Measurements from ENCODE around the gene SEM1.
A peak's percentile ranks its signal among the peaks of the same experiment; 100 is the strongest.

Gene SEM1

GRCh38 chr7:96694082-96694481, 15.6 kb downstream of the SEM1 start:
- Histone ChIP-seq H3K36me3 (ENCODE audit: control insufficient read depth in 4 of 4, insufficient read depth in 4 of 4, low read length in 3 of 4) (peaks cover 3 to 13% (median 9%) of the 10 kb centered on the region in 4 experiments), H3K4me1 (ENCODE audit: control extremely low read depth in 1 of 4, control insufficient read depth in 4 of 4, insufficient read depth in 4 of 4, low read length in 3 of 4) (peaks cover 0 to 13% (median 6%) of the 10 kb centered on the region in 4 experiments), H3K27ac (ENCODE audit: insufficient read depth in 1 of 2, low read depth in 1 of 2, low read length in 2 of 2, poor library complexity in 1 of 2, severe bottlenecking in 2 of 2) (no peak overlapping the region), H3K9me3 (ENCODE audit: control extremely low read depth in 1 of 5, control insufficient read depth in 4 of 5, insufficient read depth in 2 of 5, low read depth in 1 of 5, low read length in 4 of 5) (no peaks in the 10 kb centered on the region), H3K4me3 (ENCODE audit: control insufficient read depth in 1 of 7, extremely low read depth in 1 of 7, insufficient read depth in 4 of 7, low read depth in 2 of 7, low read length in 6 of 7) (no peak overlapping the region), H3K27me3 (replicated peaks in 2 of 5; ENCODE audit: control insufficient read depth in 4 of 5, insufficient read depth in 5 of 5, low read length in 4 of 5) (no peaks in the 10 kb centered on the region)
- whole genome bisulfite sequencing (ENCODE audit: insufficient coverage) = 80% methylated on average over 1 of the region's 4 CpGs
- ChIA-PET CTCF (interaction anchor here (0.8 kb wide), 1 partner anchor 11 kb away, joined by 3 read pairs; no protein-coding TSS in a partner anchor), POLR2A (interaction anchor here (1.1 kb wide), 1 partner anchor 14 kb away, joined by 4 read pairs; no protein-coding TSS in a partner anchor)
- DNase-seq = no peak

DNA sequence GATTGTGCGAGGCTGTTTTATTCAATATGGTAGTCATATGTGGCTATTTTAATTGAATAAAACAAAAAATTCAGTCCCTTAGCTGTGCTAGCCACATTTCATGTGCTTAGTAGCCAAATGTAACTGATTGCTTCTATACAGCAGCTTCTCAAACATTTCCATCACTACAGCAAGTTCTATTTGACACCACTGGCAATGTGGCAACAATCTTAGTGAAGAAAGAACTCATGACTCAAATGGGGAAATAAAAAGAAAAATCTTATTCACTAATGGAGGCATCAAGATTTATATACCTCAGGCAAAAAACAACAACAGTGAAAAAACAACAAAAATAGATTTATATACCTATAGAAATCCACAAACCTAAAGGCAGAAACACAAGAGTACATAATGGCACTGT, 17.9 kb downstream of the SEM1 start:
- WGBS (ENCODE audit: insufficient coverage) = no CpG with 5 or more reads among the region's 1 CpG
- H3K9me3 ChIP-seq (ENCODE audit: control extremely low read depth in 1 of 5, control insufficient read depth in 4 of 5, insufficient read depth in 2 of 5, low read depth in 1 of 5, low read length in 4 of 5) = no peaks in the 10 kb centered on the region
- no peak for DNase-seq
- ChIA-PET CTCF (no interaction called here), POLR2A (no interaction called here)
- H3K27ac ChIP-seq (ENCODE audit: insufficient read depth in 1 of 2, low read depth in 1 of 2, low read length in 2 of 2, poor library complexity in 1 of 2, severe bottlenecking in 2 of 2) = no peak overlapping the region
- H3K4me3 ChIP-seq (ENCODE audit: control insufficient read depth in 1 of 7, extremely low read depth in 1 of 7, insufficient read depth in 4 of 7, low read depth in 2 of 7, low read length in 6 of 7) = no peak overlapping the region
- H3K36me3 ChIP-seq (ENCODE audit: control insufficient read depth in 4 of 4, insufficient read depth in 4 of 4, low read length in 3 of 4) = peaks cover 5 to 19% (median 14%) of the 10 kb centered on the region in 4 experiments
- H3K27me3 ChIP-seq (replicated peaks in 2 of 5; ENCODE audit: control insufficient read depth in 4 of 5, insufficient read depth in 5 of 5, low read length in 4 of 5) = no peaks in the 10 kb centered on the region
- peaks cover 0 to 13% (median 6%) of the 10 kb centered on the region in 4 experiments for H3K4me1 ChIP-seq (ENCODE audit: control extremely low read depth in 1 of 4, control insufficient read depth in 4 of 4, insufficient read depth in 4 of 4, low read length in 3 of 4)

DNA sequence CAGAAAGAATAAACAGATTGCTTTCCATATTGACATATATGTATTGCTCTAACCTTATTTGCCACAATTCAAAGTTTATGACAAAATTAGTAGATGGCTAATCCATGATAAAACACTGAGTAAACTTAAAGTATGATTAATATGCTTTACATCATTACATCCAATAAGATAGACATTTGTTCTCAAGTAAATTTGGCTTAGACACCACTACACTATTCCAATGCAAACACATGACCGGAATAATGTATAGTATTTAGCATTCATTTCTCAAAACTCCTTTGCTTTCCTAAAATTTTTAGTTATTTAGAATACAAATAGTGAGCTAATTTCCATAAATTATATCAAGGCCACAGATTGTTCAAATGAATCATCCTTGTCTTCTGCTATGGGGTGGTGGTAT, 20.2 kb downstream of the SEM1 start:
- Histone ChIP-seq H3K9me3 (ENCODE audit: control extremely low read depth in 1 of 5, control insufficient read depth in 4 of 5, insufficient read depth in 2 of 5, low read depth in 1 of 5, low read length in 4 of 5) (no peaks in the 10 kb centered on the region), H3K36me3 (ENCODE audit: control insufficient read depth in 4 of 4, insufficient read depth in 4 of 4, low read length in 3 of 4) (peaks cover 7 to 21% (median 14%) of the 10 kb centered on the region in 4 experiments), H3K27me3 (replicated peaks in 2 of 5; ENCODE audit: control insufficient read depth in 4 of 5, insufficient read depth in 5 of 5, low read length in 4 of 5) (no peaks in the 10 kb centered on the region), H3K4me1 (ENCODE audit: control extremely low read depth in 1 of 4, control insufficient read depth in 4 of 4, insufficient read depth in 4 of 4, low read length in 3 of 4) (peaks cover 0 to 27% (median 16%) of the 10 kb centered on the region in 4 experiments), H3K4me3 (ENCODE audit: control insufficient read depth in 1 of 7, extremely low read depth in 1 of 7, insufficient read depth in 4 of 7, low read depth in 2 of 7, low read length in 6 of 7) (no peak overlapping the region), H3K27ac (ENCODE audit: insufficient read depth in 1 of 2, low read depth in 1 of 2, low read length in 2 of 2, poor library complexity in 1 of 2, severe bottlenecking in 2 of 2) (no peak overlapping the region)
- POLR2A ChIA-PET = no interaction called here
- DNase-seq = no peak
- no CpG with 5 or more reads among the region's 1 CpG for WGBS (ENCODE audit: insufficient coverage)
- CTCF ChIA-PET = no interaction called here

DNA sequence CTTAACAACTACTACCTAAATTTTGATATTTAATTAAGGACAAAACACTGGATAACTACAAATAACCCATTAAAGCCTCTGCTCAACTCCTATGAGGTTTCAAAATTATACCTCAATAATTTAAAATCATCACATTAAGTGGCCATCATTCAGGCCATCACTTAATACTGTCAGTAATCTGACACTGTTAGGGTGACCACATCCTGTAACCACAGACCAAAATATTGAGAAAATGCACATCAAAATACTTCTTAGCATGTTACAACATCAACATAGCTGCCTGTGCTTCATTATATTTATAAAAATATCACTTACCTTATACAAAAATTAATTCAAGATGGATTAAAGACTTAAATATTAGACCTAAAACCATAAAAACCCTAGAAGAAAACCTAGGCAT, 23.3 kb downstream of the SEM1 start:
- peaks cover 0 to 3% (median 0%) of the 10 kb centered on the region in 5 experiments for H3K9me3 ChIP-seq (ENCODE audit: control extremely low read depth in 1 of 5, control insufficient read depth in 4 of 5, insufficient read depth in 2 of 5, low read depth in 1 of 5, low read length in 4 of 5)
- CTCF ChIA-PET = no interaction called here
- DNase-seq = peak in 2 of 3 donors; percentile 43 to 50
- H3K4me1 ChIP-seq (ENCODE audit: control extremely low read depth in 1 of 4, control insufficient read depth in 4 of 4, insufficient read depth in 4 of 4, low read length in 3 of 4) = peaks cover 0 to 15% (median 9%) of the 10 kb centered on the region in 4 experiments
- no peaks in the 10 kb centered on the region for H3K27me3 ChIP-seq (replicated peaks in 2 of 5; ENCODE audit: control insufficient read depth in 4 of 5, insufficient read depth in 5 of 5, low read length in 4 of 5)
- POLR2A ChIA-PET = interaction anchor here (1.0 kb wide), 1 partner anchor 18 kb away, joined by 3 read pairs; no protein-coding TSS in a partner anchor
- H3K4me3 ChIP-seq (ENCODE audit: control insufficient read depth in 1 of 7, extremely low read depth in 1 of 7, insufficient read depth in 4 of 7, low read depth in 2 of 7, low read length in 6 of 7) = no peak overlapping the region
- peaks cover 7 to 16% (median 12%) of the 10 kb centered on the region in 4 experiments for H3K36me3 ChIP-seq (ENCODE audit: control insufficient read depth in 4 of 4, insufficient read depth in 4 of 4, low read length in 3 of 4)
- no peak overlapping the region for H3K27ac ChIP-seq (ENCODE audit: insufficient read depth in 1 of 2, low read depth in 1 of 2, low read length in 2 of 2, poor library complexity in 1 of 2, severe bottlenecking in 2 of 2)

GRCh38 chr7:96685755-96686154, 23.9 kb downstream of the SEM1 start:
- Histone ChIP-seq H3K27ac (ENCODE audit: insufficient read depth in 1 of 2, low read depth in 1 of 2, low read length in 2 of 2, poor library complexity in 1 of 2, severe bottlenecking in 2 of 2) (no peak overlapping the region), H3K27me3 (replicated peaks in 2 of 5; ENCODE audit: control insufficient read depth in 4 of 5, insufficient read depth in 5 of 5, low read length in 4 of 5) (no peaks in the 10 kb centered on the region), H3K4me3 (ENCODE audit: control insufficient read depth in 1 of 7, extremely low read depth in 1 of 7, insufficient read depth in 4 of 7, low read depth in 2 of 7, low read length in 6 of 7) (peak overlapping the region in 3 of 7 experiments; percentile 27 to 45 (median 42)), H3K4me1 (ENCODE audit: control extremely low read depth in 1 of 4, control insufficient read depth in 4 of 4, insufficient read depth in 4 of 4, low read length in 3 of 4) (peaks cover 0 to 15% (median 9%) of the 10 kb centered on the region in 4 experiments), H3K36me3 (ENCODE audit: control insufficient read depth in 4 of 4, insufficient read depth in 4 of 4, low read length in 3 of 4) (peaks cover 7 to 15% (median 11%) of the 10 kb centered on the region in 4 experiments), H3K9me3 (ENCODE audit: control extremely low read depth in 1 of 5, control insufficient read depth in 4 of 5, insufficient read depth in 2 of 5, low read depth in 1 of 5, low read length in 4 of 5) (peaks cover 0 to 3% (median 0%) of the 10 kb centered on the region in 5 experiments)
- DNase-seq = peak in 1 of 3 donors; percentile 24
- ChIA-PET CTCF (no interaction called here), POLR2A (interaction anchor here (1.0 kb wide), 1 partner anchor 18 kb away, joined by 3 read pairs; no protein-coding TSS in a partner anchor)
- WGBS (ENCODE audit: insufficient coverage) = 100% methylated on average over 1 of the region's 1 CpG

- H3K9me3 ChIP-seq (ENCODE audit: control extremely low read depth in 1 of 5, control insufficient read depth in 4 of 5, insufficient read depth in 2 of 5, low read depth in 1 of 5, low read length in 4 of 5) = peaks cover 0 to 3% (median 0%) of the 10 kb centered on the region in 5 experiments
- peak overlapping the region in 3 of 7 experiments; percentile 27 to 45 (median 42) for H3K4me3 ChIP-seq (ENCODE audit: control insufficient read depth in 1 of 7, extremely low read depth in 1 of 7, insufficient read depth in 4 of 7, low read depth in 2 of 7, low read length in 6 of 7)
- H3K4me1 ChIP-seq (ENCODE audit: control extremely low read depth in 1 of 4, control insufficient read depth in 4 of 4, insufficient read depth in 4 of 4, low read length in 3 of 4) = peaks cover 0 to 15% (median 9%) of the 10 kb centered on the region in 4 experiments
- H3K27ac ChIP-seq (ENCODE audit: insufficient read depth in 1 of 2, low read depth in 1 of 2, low read length in 2 of 2, poor library complexity in 1 of 2, severe bottlenecking in 2 of 2) = no peak overlapping the region
- peaks cover 7 to 13% (median 10%) of the 10 kb centered on the region in 4 experiments for H3K36me3 ChIP-seq (ENCODE audit: control insufficient read depth in 4 of 4, insufficient read depth in 4 of 4, low read length in 3 of 4)
- ChIA-PET CTCF (no interaction called here), POLR2A (no interaction called here)
- H3K27me3 ChIP-seq (replicated peaks in 2 of 5; ENCODE audit: control insufficient read depth in 4 of 5, insufficient read depth in 5 of 5, low read length in 4 of 5) = no peaks in the 10 kb centered on the region
- 0% methylated on average over 1 of the region's 3 CpGs for whole genome bisulfite sequencing (ENCODE audit: insufficient coverage)
- peak; percentile 29 to 86 (median 81) for DNase-seq
Observed at GRCh38 chr7:96685353-96685752, 24.3 kb downstream of the SEM1 start.

DNA sequence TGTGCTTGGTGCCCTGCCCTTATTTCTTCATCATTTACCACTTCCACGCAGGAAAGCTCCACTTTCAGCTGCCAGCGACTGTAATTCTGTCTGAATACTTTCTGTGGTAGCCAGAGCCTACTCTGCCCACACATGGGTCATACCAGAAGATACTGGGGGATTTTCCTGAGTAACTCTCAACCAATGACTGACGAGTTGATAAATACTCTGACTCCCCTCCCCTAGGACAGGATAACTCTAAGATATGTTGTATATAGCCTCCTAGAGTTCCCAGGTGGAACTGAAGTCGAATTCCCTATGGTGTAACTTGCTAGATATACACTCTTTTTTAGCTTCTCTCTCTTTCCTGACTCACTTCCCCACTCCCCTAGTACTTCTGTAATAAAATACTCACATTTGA, 29.8 kb downstream of the SEM1 start:
- no peak overlapping the region for H3K27ac ChIP-seq (ENCODE audit: insufficient read depth in 1 of 2, low read depth in 1 of 2, low read length in 2 of 2, poor library complexity in 1 of 2, severe bottlenecking in 2 of 2)
- peaks cover 0 to 3% (median 0%) of the 10 kb centered on the region in 5 experiments for H3K9me3 ChIP-seq (ENCODE audit: control extremely low read depth in 1 of 5, control insufficient read depth in 4 of 5, insufficient read depth in 2 of 5, low read depth in 1 of 5, low read length in 4 of 5)
- ChIA-PET POLR2A (no interaction called here), CTCF (no interaction called here)
- H3K4me1 ChIP-seq (ENCODE audit: control extremely low read depth in 1 of 4, control insufficient read depth in 4 of 4, insufficient read depth in 4 of 4, low read length in 3 of 4) = peaks cover 0 to 3% (median under 1%) of the 10 kb centered on the region in 4 experiments
- no peaks in the 10 kb centered on the region for H3K27me3 ChIP-seq (replicated peaks in 2 of 5; ENCODE audit: control insufficient read depth in 4 of 5, insufficient read depth in 5 of 5, low read length in 4 of 5)
- WGBS (ENCODE audit: insufficient coverage) = 95% methylated on average over 2 of the region's 4 CpGs
- DNase-seq = no peak
- H3K4me3 ChIP-seq (ENCODE audit: control insufficient read depth in 1 of 7, extremely low read depth in 1 of 7, insufficient read depth in 4 of 7, low read depth in 2 of 7, low read length in 6 of 7) = no peak overlapping the region
- H3K36me3 ChIP-seq (ENCODE audit: control insufficient read depth in 4 of 4, insufficient read depth in 4 of 4, low read length in 3 of 4) = peaks cover 0 to 2% (median under 1%) of the 10 kb centered on the region in 4 experiments

Data from common myeloid progenitor, CD34-positive (primary cell).